ENCODE results near the gene KIAA1958. TPM values are rescaled to one million over a fixed set of nuclear protein-coding genes. Genes with fewer than 3 reads are reported as not detected.
"Not testable (repeated sequence)": the region's sequence is repeated elsewhere in the genome, so short reads cannot be mapped to it uniquely, and the experiment has no call there.

Gene KIAA1958
- total RNA-seq, 4 donors from 2014 or later = 2.0 to 6.0 (median 4.8) TPM

- DNase-seq (ENCODE audit: low spot score) (no peak), ATAC-seq (ENCODE audit: low FRiP score) (no peak)
- no peak for TF ChIP-seq CTCF (IDR thresholded peaks at IDR 0.05)
These were observed 19.9 kb downstream of the KIAA1958 start for GRCh38 chr9:112506571-112506970.

GRCh38 chr9:112507001-112507680, 20.5 kb downstream of the KIAA1958 start:
- ATAC-seq (ENCODE audit: low FRiP score) = no peak
- no peak for TF ChIP-seq CTCF (IDR thresholded peaks at IDR 0.05)

GRCh38 chr9:112508377-112508776, 21.8 kb downstream of the KIAA1958 start:
- no peak for DNase-seq (ENCODE audit: low spot score)
- ATAC-seq (ENCODE audit: low FRiP score) = no peak
- no peak for TF ChIP-seq CTCF (IDR thresholded peaks at IDR 0.05)

More at GRCh38 chr9:112507001-112507680, 20.5 kb downstream of the KIAA1958 start:
- no peak for DNase-seq (ENCODE audit: low spot score)

- not testable (repeated sequence) for DNase-seq (ENCODE audit: low spot score); ATAC-seq (ENCODE audit: low FRiP score)
These were observed 25.8 kb downstream of the KIAA1958 start for GRCh38 chr9:112512377-112512776.

- TF ChIP-seq CTCF (IDR thresholded peaks at IDR 0.05) = no peak
- no peak for DNase-seq (ENCODE audit: low spot score)
- ATAC-seq (ENCODE audit: low FRiP score) = no peak
These were observed 30.1 kb downstream of the KIAA1958 start for GRCh38 chr9:112516769-112517168.

GRCh38 chr9:112520069-112520468, 33.4 kb downstream of the KIAA1958 start:
- DNase-seq (ENCODE audit: low spot score) (no peak), ATAC-seq (ENCODE audit: low FRiP score) (no peak)
- no peak for TF ChIP-seq CTCF (IDR thresholded peaks at IDR 0.05)

GRCh38 chr9:112520656-112521055, 34.0 kb downstream of the KIAA1958 start:
- DNase-seq (ENCODE audit: low spot score) (no peak), ATAC-seq (ENCODE audit: low FRiP score) (no peak)
- no peak for TF ChIP-seq CTCF (IDR thresholded peaks at IDR 0.05)

Data from omental fat pad (tissue), 4 donors.